ENCODE measurements around the gene TENM4. TPM values are rescaled to one million over a fixed set of nuclear protein-coding genes. Genes with fewer than 3 reads are reported as not detected.

The TENM4 gene
- total RNA-seq, 4 donors from 2014 or later: 0.02 to 0.82 (median 0.23) TPM

GRCh38 chr11:78802058-78802761, 638.6 kb downstream of the TENM4 start:
- Histone ChIP-seq H3K4me3 (no peak overlapping the region), H3K27me3 (no peaks in the 10 kb centered on the region), H3K4me1 (peaks cover 6 to 13% of the 10 kb centered on the region in 2 donors), H3K27ac (peak overlapping the region in 1 of 4 donors; percentile 13), H3K9me3 (no peaks in the 10 kb centered on the region), H3K36me3 (no peaks in the 10 kb centered on the region)
- DNase-seq (no peak), ATAC-seq (no peak)
- in situ Hi-C loops (cut with MboI; ENCODE audit: low sequenced_read_pairs in 4 of 4) (no loop called here), intact Hi-C loops (cut with DNase I; ENCODE audit: low total_unique reads) (no loop called here)
- no peak for TF ChIP-seq CTCF (IDR thresholded peaks at IDR 0.05 in 4 of 5, conservative IDR thresholded peaks at IDR 0.05 in 1 of 5)

- ATAC-seq (peak; percentile 53 to 66), DNase-seq (peak; percentile 13 to 44)
- H3K4me1 ChIP-seq: peaks cover 6 to 13% of the 10 kb centered on the region in 2 donors
- TF ChIP-seq CTCF (IDR thresholded peaks at IDR 0.05 in 4 of 5, conservative IDR thresholded peaks at IDR 0.05 in 1 of 5) (no peak), POLR2A (IDR thresholded peaks at IDR 0.05) (no peak)
- H3K27me3 ChIP-seq: no peaks in the 10 kb centered on the region
- H3K36me3 ChIP-seq: no peaks in the 10 kb centered on the region
- peak overlapping the region; percentile 9 to 51 (median 16) for H3K27ac ChIP-seq
- in situ Hi-C loops (cut with MboI; ENCODE audit: low sequenced_read_pairs in 4 of 4): no loop called here
- intact Hi-C loops (cut with DNase I; ENCODE audit: low total_unique reads): no loop called here
- H3K9me3 ChIP-seq: no peaks in the 10 kb centered on the region
- no peak overlapping the region for H3K4me3 ChIP-seq
Observed at GRCh38 chr11:78801161-78801884, 639.5 kb downstream of the TENM4 start.

- intact Hi-C loops (cut with DNase I; ENCODE audit: low total_unique reads): no loop called here
- in situ Hi-C loops (cut with MboI; ENCODE audit: low sequenced_read_pairs in 4 of 4): no loop called here
Observed at GRCh38 chr11:78800756-78801155, 640.1 kb downstream of the TENM4 start.

DNA sequence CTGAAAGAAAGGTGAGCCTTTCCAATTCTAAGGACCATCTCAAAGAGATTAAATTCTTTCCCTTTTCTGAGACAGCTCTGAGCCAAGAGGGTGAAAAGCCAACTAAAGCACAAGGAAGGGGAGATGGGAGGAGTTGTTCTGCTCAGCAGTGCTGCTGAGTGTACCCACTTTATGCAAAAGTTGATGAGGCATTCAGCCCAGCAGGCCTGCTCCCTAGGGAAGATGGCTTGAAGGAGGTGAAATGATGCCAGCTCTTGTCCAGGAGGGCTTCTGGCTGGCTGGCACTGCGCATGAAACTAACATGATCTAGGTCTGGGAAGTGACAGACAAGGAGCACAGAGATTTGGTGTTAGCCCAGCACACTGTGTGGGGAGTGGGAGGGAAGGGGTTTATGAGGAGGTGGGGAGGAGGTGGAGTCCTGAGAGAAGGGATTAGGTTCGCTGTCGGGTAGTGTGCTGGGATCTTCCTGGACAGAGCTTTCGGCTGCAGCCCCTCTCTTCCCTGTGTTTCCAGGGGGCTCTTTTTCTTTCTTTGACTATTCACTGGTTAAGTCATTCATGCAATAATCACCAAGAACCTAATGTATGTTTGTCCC, 640.6 kb downstream of the TENM4 start:
- no peak overlapping the region for H3K27ac ChIP-seq
- no peak overlapping the region for H3K4me3 ChIP-seq
- no peak for TF ChIP-seq CTCF (IDR thresholded peaks at IDR 0.05 in 4 of 5, conservative IDR thresholded peaks at IDR 0.05 in 1 of 5)
- TF ChIP-seq POLR2A (IDR thresholded peaks at IDR 0.05): no peak
- ATAC-seq (no peak), DNase-seq (no peak)
- no peaks in the 10 kb centered on the region for H3K9me3 ChIP-seq
- no peaks in the 10 kb centered on the region for H3K27me3 ChIP-seq
- in situ Hi-C loops (cut with MboI; ENCODE audit: low sequenced_read_pairs in 4 of 4) (no loop called here), intact Hi-C loops (cut with DNase I; ENCODE audit: low total_unique reads) (no loop called here)
- H3K4me1 ChIP-seq: peaks cover 6 to 13% of the 10 kb centered on the region in 2 donors
- no peaks in the 10 kb centered on the region for H3K36me3 ChIP-seq

More at GRCh38 chr11:78800756-78801155, 640.1 kb downstream of the TENM4 start:
- Histone ChIP-seq H3K27ac (no peak overlapping the region), H3K4me3 (no peak overlapping the region), H3K36me3 (no peaks in the 10 kb centered on the region), H3K27me3 (no peaks in the 10 kb centered on the region), H3K4me1 (peaks cover 6 to 13% of the 10 kb centered on the region in 2 donors), H3K9me3 (no peaks in the 10 kb centered on the region)
- no peak for DNase-seq
- ATAC-seq: no peak
- TF ChIP-seq CTCF (IDR thresholded peaks at IDR 0.05 in 4 of 5, conservative IDR thresholded peaks at IDR 0.05 in 1 of 5): no peak
- TF ChIP-seq POLR2A (IDR thresholded peaks at IDR 0.05): no peak

Measured in gastrocnemius medialis (tissue), 4 donors.